ENCODE data around the gene DICER1. TPM values are rescaled to one million over a fixed set of nuclear protein-coding genes. Genes with fewer than 3 reads are reported as not detected.

The DICER1 gene
- total and polyA plus RNA-seq, 12 donors: 7.1 to 81.5 (median 32.1) TPM

- no peak for TF ChIP-seq CTCF (IDR thresholded peaks at IDR 0.05)
- no peak for TF ChIP-seq POLR2A (IDR thresholded peaks at IDR 0.05)
- no peak for DNase-seq
- WGBS, 4 donors: 95 to 97% (median 95%) methylated on average over 6 of the region's 6 CpGs
- intact Hi-C loops (cut with DNase I): loop anchor here in 1 of 2 donors (10.0 kb wide), 1 partner anchor 508 kb away; no protein-coding TSS in a partner anchor
- Histone ChIP-seq H3K4me1 (replicated peaks in 1 of 2) (no peaks in the 10 kb centered on the region), H3K36me3 (replicated peaks in 1 of 2) (no peaks in the 10 kb centered on the region), H3K4me3 (no peak overlapping the region), H3K9me3 (replicated peaks in 1 of 3) (no peaks in the 10 kb centered on the region), H3K27ac (no peak overlapping the region), H3K27me3 (no peaks in the 10 kb centered on the region)
Measured at GRCh38 chr14:95192311-95192710, 35.0 kb upstream of the DICER1 start.

- Histone ChIP-seq H3K4me1 (replicated peaks in 1 of 2) (no peaks in the 10 kb centered on the region), H3K36me3 (replicated peaks in 1 of 2) (no peaks in the 10 kb centered on the region), H3K27ac (no peak overlapping the region), H3K4me3 (no peak overlapping the region), H3K9me3 (replicated peaks in 1 of 3) (no peaks in the 10 kb centered on the region), H3K27me3 (no peaks in the 10 kb centered on the region)
- DNase-seq: no peak
- intact Hi-C loops (cut with DNase I): loop anchor here in 1 of 2 donors (10.0 kb wide), 1 partner anchor 507 kb away; no protein-coding TSS in a partner anchor
- WGBS, 4 donors: 83 to 89% (median 85%) methylated on average over 16 to 21 of the region's 21 CpGs
- no peak for TF ChIP-seq CTCF (IDR thresholded peaks at IDR 0.05)
Measured at GRCh38 chr14:95191445-95192199, 34.3 kb upstream of the DICER1 start.

GRCh38 chr14:95190857-95191256 lies 33.5 kb upstream of the DICER1 start:
- 88 to 91% (median 90%) methylated on average over 7 of the region's 7 CpGs for WGBS, 4 donors
- no peak overlapping the region for H3K27ac ChIP-seq
- no peak for DNase-seq
- no peak for TF ChIP-seq CTCF (IDR thresholded peaks at IDR 0.05)
- TF ChIP-seq POLR2A (IDR thresholded peaks at IDR 0.05): no peak
- H3K9me3 ChIP-seq (replicated peaks in 1 of 3): no peaks in the 10 kb centered on the region
- no peaks in the 10 kb centered on the region for H3K36me3 ChIP-seq (replicated peaks in 1 of 2)
- no peaks in the 10 kb centered on the region for H3K4me1 ChIP-seq (replicated peaks in 1 of 2)
- H3K4me3 ChIP-seq: no peak overlapping the region
- intact Hi-C loops (cut with DNase I): loop anchor here in 1 of 2 donors (10.0 kb wide), 1 partner anchor 506 kb away; no protein-coding TSS in a partner anchor
- no peaks in the 10 kb centered on the region for H3K27me3 ChIP-seq

GRCh38 chr14:95190346-95190840 lies 33.1 kb upstream of the DICER1 start:
- DNase-seq: no peak
- H3K27ac ChIP-seq: no peak overlapping the region

More at GRCh38 chr14:95190346-95190840, 33.1 kb upstream of the DICER1 start:
- WGBS, 4 donors: 82 to 89% (median 88%) methylated on average over 3 to 4 of the region's 4 CpGs
- Histone ChIP-seq H3K36me3 (replicated peaks in 1 of 2) (no peaks in the 10 kb centered on the region), H3K4me3 (no peak overlapping the region), H3K27me3 (no peaks in the 10 kb centered on the region), H3K9me3 (replicated peaks in 1 of 3) (no peaks in the 10 kb centered on the region), H3K4me1 (replicated peaks in 1 of 2) (peaks cover 0 to 1% of the 10 kb centered on the region in 2 donors)
- TF ChIP-seq CTCF (IDR thresholded peaks at IDR 0.05) (no peak), POLR2A (IDR thresholded peaks at IDR 0.05) (no peak)
- intact Hi-C loops (cut with DNase I): loop anchor here in 1 of 2 donors (10.0 kb wide), 1 partner anchor 506 kb away; no protein-coding TSS in a partner anchor

Measured in adrenal gland (tissue), 12 donors.